ENCODE measurements around the gene TMEM144.

- no peak for TF ChIP-seq POLR2A (IDR thresholded peaks at IDR 0.05)
- TF ChIP-seq CTCF (IDR thresholded peaks at IDR 0.05) = no peak
These were observed 40.2 kb upstream of the TMEM144 start for GRCh38 chr4:158169931-158170690.
